HG02798 (cell line): ENCODE measurements around the gene PRKCQ.
A peak's percentile ranks its signal among the peaks of the same experiment; 100 is the strongest.
"Not testable (repeated sequence)": the region's sequence is repeated elsewhere in the genome, so short reads cannot be mapped to it uniquely, and the experiment has no call there.

Experiments
- ATAC-seq: cut with Tn5 transposase; IDR thresholded peaks from one replicate; pipeline ENCODE4 v1.9.1; 2021; ENCODE audit warnings: mild to moderate bottlenecking; ENCODE audit not compliant: unreplicated experiment, poor library complexity

The PRKCQ gene

GRCh38 chr10:6497620-6498019 is 82.5 kb downstream of the PRKCQ start:
- no peak for ATAC-seq

GRCh38 chr10:6494936-6495592 is 85.0 kb downstream of the PRKCQ start:
- ATAC-seq, result no peak

- ATAC-seq, result no peak
Measured at GRCh38 chr10:6494442-6494819, 85.6 kb downstream of the PRKCQ start.

DNA sequence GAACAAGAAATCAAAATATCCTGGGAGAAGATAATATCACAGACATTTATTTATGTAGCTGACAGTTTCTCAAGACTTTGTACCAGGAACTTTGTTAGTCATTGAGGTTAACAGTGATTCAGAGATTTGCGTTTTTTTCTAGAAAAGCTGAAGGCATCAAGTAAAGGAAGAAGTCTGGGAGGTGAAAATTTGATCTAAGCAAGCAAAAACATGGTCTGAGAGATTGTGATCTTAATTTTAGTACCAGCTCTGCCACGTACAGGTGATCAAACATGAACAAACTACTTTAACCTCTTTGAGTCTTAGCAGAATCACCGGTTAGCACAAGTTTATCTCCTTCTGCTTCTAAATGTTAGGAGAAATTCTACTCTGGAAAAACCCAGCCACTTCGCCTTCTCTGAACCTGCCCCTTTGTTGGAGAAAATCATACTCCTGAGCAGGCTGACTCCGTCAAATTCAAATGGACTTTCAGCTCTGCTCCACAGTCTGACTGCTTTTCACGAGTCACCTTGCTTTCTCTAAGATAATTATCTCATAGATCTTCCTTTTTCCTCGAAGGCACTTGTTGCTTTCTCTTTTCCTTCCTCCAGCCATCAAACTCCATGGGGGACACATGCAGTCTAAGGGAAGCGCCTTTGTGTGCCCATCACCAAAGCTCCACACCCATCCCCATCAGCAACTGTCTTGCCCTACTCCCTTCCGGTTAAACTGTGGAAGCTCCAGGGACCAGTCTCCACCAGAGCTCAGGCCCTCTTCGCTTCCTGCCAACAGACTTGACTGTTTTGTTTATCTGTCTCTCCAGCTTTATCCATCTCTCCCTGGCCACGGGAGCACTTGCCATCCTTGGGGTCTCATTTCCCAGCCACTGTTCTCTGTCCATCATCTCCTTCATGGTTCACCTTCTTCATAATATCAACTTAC is 86.3 kb downstream of the PRKCQ start:
- ATAC-seq, result no peak

GRCh38 chr10:6492896-6493295 is 87.2 kb downstream of the PRKCQ start:
- ATAC-seq, result no peak

- no peak for ATAC-seq
Measured at GRCh38 chr10:6491841-6492609, 88.1 kb downstream of the PRKCQ start.

DNA sequence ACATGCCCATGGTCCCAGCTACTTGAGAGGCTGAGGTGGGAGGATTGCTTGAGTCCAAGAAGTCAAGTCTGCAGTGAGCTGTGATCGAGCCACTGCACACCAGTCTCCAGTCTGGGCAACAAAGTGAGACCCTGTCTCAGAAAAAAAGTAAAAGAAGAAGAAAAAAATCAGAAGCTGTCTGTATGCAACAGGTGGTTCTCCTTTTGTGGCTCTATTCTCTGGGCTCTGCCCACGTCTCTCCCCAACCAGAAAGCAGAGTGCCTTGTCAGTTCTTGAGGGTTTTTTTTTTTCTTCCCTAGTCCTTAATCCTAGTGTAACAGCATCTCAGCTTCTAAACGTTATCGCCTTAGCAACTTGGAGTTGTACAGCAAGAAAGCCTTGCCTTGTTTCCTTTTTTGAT is 89.5 kb downstream of the PRKCQ start:
- no peak for ATAC-seq

GRCh38 chr10:6487920-6488319 is 92.2 kb downstream of the PRKCQ start:
- ATAC-seq, result no peak

DNA sequence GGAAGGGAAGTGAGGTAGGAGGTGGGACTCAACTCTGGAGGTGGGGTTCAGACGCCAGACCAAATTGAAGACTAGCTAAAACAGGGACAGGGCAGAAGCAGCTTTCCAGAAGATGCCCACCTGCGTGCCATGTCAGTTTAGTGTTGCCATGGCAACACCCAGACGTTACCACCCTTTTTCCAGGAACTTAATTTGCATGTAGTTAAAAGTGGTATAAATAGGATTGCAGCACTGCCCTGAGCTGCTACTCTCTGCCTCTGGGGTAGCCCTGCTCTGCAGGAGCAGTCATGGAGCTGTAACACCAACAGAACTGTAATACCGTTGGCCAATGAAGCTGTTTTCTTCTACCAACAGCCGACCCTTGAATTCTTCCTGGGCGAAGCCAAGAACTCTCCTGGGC is 93.8 kb downstream of the PRKCQ start:
- no peak for ATAC-seq

GRCh38 chr10:6482737-6483357 is 97.2 kb downstream of the PRKCQ start:
- no peak for ATAC-seq

GRCh38 chr10:6478722-6479121 is 101.4 kb downstream of the PRKCQ start:
- ATAC-seq, result no peak

GRCh38 chr10:6476989-6477388 is 103.1 kb downstream of the PRKCQ start:
- no peak for ATAC-seq

DNA sequence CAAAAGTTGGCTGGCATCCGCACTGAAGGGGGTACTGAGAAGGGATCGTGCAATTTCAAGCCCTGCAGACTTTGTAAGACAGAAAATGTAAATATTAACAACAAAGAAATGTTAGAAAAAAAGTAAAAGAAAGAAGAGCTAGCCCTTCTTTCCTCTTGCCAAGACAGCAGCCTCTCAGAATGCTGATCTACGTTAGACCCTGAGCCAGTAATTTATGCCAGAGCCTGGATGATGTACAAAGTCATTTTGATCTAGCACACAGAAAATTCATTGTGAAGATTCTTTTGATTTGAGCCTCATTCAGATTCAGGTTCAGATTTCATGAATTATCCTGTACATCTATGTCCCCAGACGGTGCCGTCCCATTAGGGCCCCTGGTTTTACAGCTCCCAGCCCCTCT is 105.2 kb downstream of the PRKCQ start:
- no peak for ATAC-seq

DNA sequence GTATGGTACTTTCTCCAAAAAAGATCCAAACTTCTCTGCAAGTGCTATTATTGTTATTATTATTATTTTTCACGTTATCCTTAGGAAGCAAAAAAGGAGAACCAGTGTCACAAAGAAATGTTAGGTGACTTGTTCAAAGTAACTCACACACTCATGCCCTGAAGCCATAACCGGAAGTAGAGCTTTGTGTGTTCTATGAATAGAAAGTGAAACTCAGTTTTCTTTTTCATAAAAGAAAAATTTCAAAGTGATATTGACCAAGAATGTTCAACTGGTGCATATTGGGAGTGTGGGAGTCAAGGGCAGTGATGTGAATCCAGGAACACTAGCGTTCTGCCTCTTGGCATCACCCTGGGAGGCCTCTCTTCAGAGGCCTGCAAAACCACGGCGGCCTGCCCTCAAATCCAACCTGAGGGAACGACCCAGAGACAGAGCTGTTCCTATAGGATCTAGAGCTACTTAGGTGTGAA is 106.1 kb downstream of the PRKCQ start:
- ATAC-seq, result peak; percentile 68

DNA sequence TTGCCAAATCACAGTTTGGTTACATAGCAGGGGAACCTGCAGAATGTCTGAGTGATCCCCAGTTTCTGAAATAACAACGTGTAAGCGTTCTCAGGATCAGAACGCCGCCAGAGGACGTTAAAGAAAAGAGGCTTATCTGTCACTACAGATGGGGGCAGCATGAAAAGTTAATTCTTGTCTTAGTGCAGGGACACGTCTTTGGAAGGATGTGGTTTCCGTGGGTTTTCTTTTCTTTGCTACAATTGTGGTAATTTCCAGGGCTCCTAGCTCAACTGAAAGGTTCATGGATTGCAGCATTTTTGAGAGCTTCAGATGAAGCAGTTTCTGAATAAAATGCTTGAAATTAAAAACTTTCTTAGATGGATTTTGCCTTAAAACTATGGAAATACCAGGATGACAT is 106.6 kb downstream of the PRKCQ start:
- no peak for ATAC-seq

DNA sequence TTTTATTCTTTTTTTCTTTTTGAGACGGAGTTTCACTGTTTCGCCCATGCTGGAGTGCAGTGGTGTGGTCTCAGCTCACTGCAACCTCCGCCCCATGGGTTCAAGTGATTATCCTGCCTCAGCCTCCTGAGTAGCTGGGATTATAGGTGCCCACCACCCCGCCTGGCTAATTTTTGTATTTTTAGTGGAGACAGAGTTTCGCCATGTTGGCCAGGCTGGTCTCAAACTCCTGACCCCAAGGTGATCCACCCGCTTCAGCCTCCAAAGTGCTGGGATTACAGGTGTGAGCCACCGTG is 107.4 kb downstream of the PRKCQ start:
- ATAC-seq, result not testable (repeated sequence)

DNA sequence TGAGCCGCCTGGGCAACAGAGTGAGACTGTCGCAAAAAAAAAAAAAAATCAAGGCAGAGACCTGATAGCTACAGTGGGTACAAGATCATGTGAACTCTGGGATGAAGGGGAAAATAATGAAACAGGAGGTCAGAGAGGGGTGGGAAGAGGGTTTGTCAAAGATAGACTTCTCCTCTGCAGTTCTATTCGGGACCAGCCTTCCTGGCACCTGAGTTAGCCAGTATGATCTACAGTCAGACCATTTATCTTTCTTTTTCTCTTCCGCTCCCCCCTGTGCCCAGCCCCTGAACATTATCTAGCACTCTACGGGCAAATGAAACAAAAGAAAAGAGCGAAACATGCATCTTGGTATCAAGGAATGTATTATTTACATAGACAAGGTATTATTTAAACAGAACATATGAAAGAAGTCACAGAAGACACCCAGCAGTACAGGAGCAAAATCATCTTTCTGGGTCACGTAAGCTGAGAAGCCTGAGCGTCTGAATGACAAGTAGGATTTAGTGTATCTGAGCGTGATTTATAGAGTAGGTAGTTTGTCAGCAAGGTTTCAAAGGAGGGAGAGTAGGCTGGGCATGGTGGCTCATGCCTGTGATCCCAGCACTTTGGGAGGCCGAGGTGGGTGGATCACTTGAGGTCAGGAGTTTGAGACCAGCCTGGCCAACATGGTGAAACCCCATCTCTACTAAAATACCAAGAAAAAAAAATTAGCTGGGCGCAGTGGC is 109.0 kb downstream of the PRKCQ start:
- no peak for ATAC-seq

- no peak for ATAC-seq
Measured at GRCh38 chr10:6469661-6470060, 110.4 kb downstream of the PRKCQ start.

DNA sequence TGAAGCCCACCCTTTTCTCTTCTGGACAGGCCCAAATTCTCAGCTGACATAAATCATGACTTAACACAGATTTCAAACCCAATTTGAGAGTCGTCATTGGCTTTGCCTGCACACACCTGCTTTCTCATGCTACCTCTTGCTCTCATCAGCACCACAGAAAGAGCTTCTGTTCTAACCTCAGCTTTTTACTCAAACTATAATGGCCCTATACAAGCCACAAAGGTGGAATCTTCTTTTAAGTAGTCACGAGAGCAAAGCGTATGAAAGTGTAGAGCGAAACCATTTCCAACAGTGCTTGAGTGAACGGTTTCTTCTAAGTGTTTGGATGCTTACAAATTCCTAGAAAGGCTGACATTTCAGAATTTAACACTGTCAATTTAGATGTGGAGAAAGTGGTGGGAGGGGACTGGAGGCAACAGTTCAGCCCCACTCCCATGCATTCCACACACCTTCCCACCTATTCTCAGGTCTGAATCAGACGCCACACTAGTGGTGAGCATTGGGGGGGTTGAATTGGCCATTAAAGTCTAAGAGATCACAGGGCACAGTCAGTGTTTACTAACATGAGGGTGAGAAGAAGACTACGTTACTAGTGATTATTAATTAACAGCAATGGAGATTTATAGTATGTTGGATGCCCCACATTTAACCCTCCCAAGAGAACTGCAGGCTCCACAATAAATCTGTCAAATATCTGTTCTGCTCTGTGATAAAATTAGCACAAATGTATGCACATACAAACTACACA is 114.0 kb downstream of the PRKCQ start:
- no peak for ATAC-seq
